ENCODE measurements around the gene LYST.

- TF ChIP-seq PKNOX1 (IDR thresholded peaks at IDR 0.05) (peak; percentile 37; the same call in 1 of the 2 replicates), TARDBP (IDR thresholded peaks at IDR 0.05) (no peak), CTBP1 (IDR thresholded peaks at IDR 0.05; ENCODE audit: borderline replicate concordance) (no peak), FOXM1 (IDR thresholded peaks at IDR 0.05; ENCODE audit: borderline replicate concordance) (no peak), NFRKB (IDR thresholded peaks at IDR 0.05) (no peak)
These were observed 203.1 kb downstream of the LYST start for GRCh38 chr1:235663628-235664027.
